DND-41 (cell line): ENCODE results near the gene RUNX3.

Source experiments
- ATAC-seq: fragments of 200-7000 bp; cut with Tn5 transposase; 3 replicates; pipeline ENCODE4 v1.9.1; 2021; ENCODE audit warnings: low read depth; ENCODE audit not compliant: insufficient read depth
- DNase-seq: peaks from one replicate; pipeline ENCODE4 v3.0.0-alpha.2; 2020
- H2AFZ ChIP-seq: 2 replicates; pipeline ENCODE4 v1.6.0; 2012; ENCODE audit warnings: low read depth, low read length
- H3K27ac ChIP-seq: 2 replicates; pipeline ENCODE4 v1.5.1; 2012; ENCODE audit warnings: low read length, inconsistent platforms
- H3K27me3 ChIP-seq: fragments of 200-600 bp; sonication (generic); 2 replicates; pipeline ENCODE4 v1.6.0; 2012; ENCODE audit warnings: low read length, mild to moderate bottlenecking, inconsistent platforms; ENCODE audit not compliant: insufficient read depth, poor library complexity
- H3K36me3 ChIP-seq: 2 replicates; pipeline ENCODE4 v1.5.1; 2012; ENCODE audit warnings: low read length, inconsistent platforms; ENCODE audit not compliant: insufficient read depth
- H3K4me1 ChIP-seq: 2 replicates; pipeline ENCODE4 v1.5.1; 2012; ENCODE audit warnings: mild to moderate bottlenecking, low read length; ENCODE audit not compliant: insufficient read depth
- H3K4me2 ChIP-seq: 2 replicates; pipeline ENCODE4 v1.6.0; 2012; ENCODE audit warnings: mild to moderate bottlenecking, moderate library complexity, low read length, inconsistent platforms; ENCODE audit not compliant: insufficient read depth
- H3K4me3 ChIP-seq, 2 experiments: fragments of 200-600 bp in 1 of 2; shearing (Covaris generic) in 1 of 2; 2 replicates each; pipeline ENCODE4 v1.5.1; 2012 to 2016; ENCODE audit warnings: inconsistent platforms in 2 of 2, low read length in 2 of 2, mild to moderate bottlenecking in 2 of 2, low read depth in 1 of 2, moderate library complexity in 1 of 2
- H3K79me2 ChIP-seq: 2 replicates; pipeline ENCODE4 v1.6.0; 2012; ENCODE audit warnings: low read length, inconsistent platforms; ENCODE audit not compliant: insufficient read depth
- H3K9ac ChIP-seq: 2 replicates; pipeline ENCODE4 v1.6.0; 2012; ENCODE audit warnings: low read depth, mild to moderate bottlenecking, inconsistent platforms, low read length, moderate library complexity
- H3K9me3 ChIP-seq: 2 replicates; pipeline ENCODE4 v1.5.1; 2012; ENCODE audit warnings: low read length, moderate library complexity, mild to moderate bottlenecking, inconsistent platforms; ENCODE audit not compliant: insufficient read depth, severe bottlenecking
- H4K20me1 ChIP-seq: 2 replicates; pipeline ENCODE4 v1.6.0; 2012; ENCODE audit warnings: low read length; ENCODE audit not compliant: insufficient read depth
- EZH2 ChIP-seq: IDR thresholded peaks from 3 replicates; pipeline ENCODE4 v1.6.1; 2012; ENCODE audit warnings: borderline replicate concordance, low read depth, mild to moderate bottlenecking, moderate library complexity, low read length, inconsistent platforms; ENCODE audit not compliant: severe bottlenecking
- TF ChIP-seq, protein P1 (sequence below): IDR thresholded peaks from 2 replicates; pipeline ENCODE4 v1.5.1; 2012; ENCODE audit warnings: borderline replicate concordance, low read length, moderate library complexity, mild to moderate bottlenecking; ENCODE audit not compliant: poor library complexity, severe bottlenecking; ENCODE audit errors: extremely low read depth

RUNX3 gene

DNA sequence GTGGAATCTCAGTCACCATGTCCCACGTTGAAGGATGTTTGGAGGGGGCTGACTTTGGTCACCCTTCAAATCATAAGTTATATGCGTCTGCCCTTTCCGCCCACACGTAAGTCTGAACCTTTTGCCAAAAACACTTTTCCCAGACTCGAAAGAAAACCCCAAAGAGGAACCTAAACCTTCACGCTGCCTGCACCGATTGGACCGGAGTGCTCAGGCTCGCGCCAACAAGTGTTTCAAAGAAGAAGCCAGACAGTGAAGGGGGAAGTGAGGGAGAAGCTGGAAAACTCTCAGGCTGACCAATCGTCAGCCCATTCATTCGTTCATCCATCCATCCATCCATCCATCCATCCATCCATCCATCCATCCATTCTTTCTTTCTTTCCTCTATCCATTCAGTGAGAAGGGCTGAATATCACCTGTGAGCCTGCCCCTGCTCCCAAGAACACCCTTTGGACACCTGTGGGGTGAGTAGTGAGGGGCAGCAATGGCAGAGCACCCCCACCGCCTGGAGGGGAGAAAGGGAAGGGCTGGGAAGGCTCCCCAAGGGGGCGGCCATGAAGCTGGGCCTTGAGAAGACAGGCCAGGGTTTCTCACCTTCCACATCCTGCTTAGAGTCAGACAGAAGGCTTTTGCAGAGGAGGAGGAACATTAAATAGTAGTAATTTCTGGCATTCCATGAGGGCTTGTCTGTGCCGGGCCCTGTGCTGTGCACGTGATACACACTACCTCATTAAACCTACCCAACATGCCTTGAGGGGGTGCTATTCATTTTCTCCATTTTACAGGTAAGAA is 27.1 kb upstream of the RUNX3 start:
- Histone ChIP-seq H3K9ac (no peak overlapping the region), H3K4me1 (peaks cover 11% of the 10 kb centered on the region), H3K27me3 (no peaks in the 10 kb centered on the region), H3K4me2 (no peak overlapping the region), H3K4me3 (no peak overlapping the region), H4K20me1 (0 out of 2 replicates have a peak, but pooled peaks cover 3% of the 10 kb centered on the region), H3K79me2 (no peaks in the 10 kb centered on the region), H3K27ac (no peak overlapping the region), H3K36me3 (no peaks in the 10 kb centered on the region), H2AFZ (no peak overlapping the region), H3K9me3 (no peaks in the 10 kb centered on the region)
- no peak for TF ChIP-seq EZH2
- TF ChIP-seq, protein P1, sequence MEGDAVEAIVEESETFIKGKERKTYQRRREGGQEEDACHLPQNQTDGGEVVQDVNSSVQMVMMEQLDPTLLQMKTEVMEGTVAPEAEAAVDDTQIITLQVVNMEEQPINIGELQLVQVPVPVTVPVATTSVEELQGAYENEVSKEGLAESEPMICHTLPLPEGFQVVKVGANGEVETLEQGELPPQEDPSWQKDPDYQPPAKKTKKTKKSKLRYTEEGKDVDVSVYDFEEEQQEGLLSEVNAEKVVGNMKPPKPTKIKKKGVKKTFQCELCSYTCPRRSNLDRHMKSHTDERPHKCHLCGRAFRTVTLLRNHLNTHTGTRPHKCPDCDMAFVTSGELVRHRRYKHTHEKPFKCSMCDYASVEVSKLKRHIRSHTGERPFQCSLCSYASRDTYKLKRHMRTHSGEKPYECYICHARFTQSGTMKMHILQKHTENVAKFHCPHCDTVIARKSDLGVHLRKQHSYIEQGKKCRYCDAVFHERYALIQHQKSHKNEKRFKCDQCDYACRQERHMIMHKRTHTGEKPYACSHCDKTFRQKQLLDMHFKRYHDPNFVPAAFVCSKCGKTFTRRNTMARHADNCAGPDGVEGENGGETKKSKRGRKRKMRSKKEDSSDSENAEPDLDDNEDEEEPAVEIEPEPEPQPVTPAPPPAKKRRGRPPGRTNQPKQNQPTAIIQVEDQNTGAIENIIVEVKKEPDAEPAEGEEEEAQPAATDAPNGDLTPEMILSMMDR, result no peak
- no peak for ATAC-seq
- no peak for DNase-seq

GRCh38 chr1:24955779-24956365 is 25.8 kb upstream of the RUNX3 start:
- no peaks in the 10 kb centered on the region for H3K9me3 ChIP-seq
- no peak overlapping the region for H3K27ac ChIP-seq
- H3K4me3 ChIP-seq, result no peak overlapping the region
- TF ChIP-seq, protein P1, result no peak
- TF ChIP-seq EZH2, result no peak
- H3K9ac ChIP-seq, result no peak overlapping the region
- no peak overlapping the region for H2AFZ ChIP-seq
- H3K4me1 ChIP-seq, result peaks cover 24% of the 10 kb centered on the region
- ATAC-seq (no peak), DNase-seq (no peak)
- no peaks in the 10 kb centered on the region for H3K36me3 ChIP-seq
- no peaks in the 10 kb centered on the region for H3K27me3 ChIP-seq
- no peaks in the 10 kb centered on the region for H3K79me2 ChIP-seq
- H4K20me1 ChIP-seq, result 0 out of 2 replicates have a peak, but pooled peaks cover 3% of the 10 kb centered on the region
- no peak overlapping the region for H3K4me2 ChIP-seq

- no peak overlapping the region for H2AFZ ChIP-seq
- H3K9me3 ChIP-seq, result no peaks in the 10 kb centered on the region
- no peak overlapping the region for H3K4me2 ChIP-seq
- no peaks in the 10 kb centered on the region for H3K27me3 ChIP-seq
- peaks cover 24% of the 10 kb centered on the region for H3K4me1 ChIP-seq
- ATAC-seq, result peak; percentile 23; the same call in 1 of the 3 replicates
- 0 out of 2 replicates have a peak, but pooled peaks cover 3% of the 10 kb centered on the region for H4K20me1 ChIP-seq
- no peaks in the 10 kb centered on the region for H3K36me3 ChIP-seq
- no peak overlapping the region for H3K9ac ChIP-seq
- DNase-seq, result peak; percentile 35
- no peak overlapping the region for H3K4me3 ChIP-seq
- no peaks in the 10 kb centered on the region for H3K79me2 ChIP-seq
- TF ChIP-seq, protein P1, result no peak
- no peak for TF ChIP-seq EZH2
- no peak overlapping the region for H3K27ac ChIP-seq
Measured at GRCh38 chr1:24955161-24955560, 25.1 kb upstream of the RUNX3 start.
